ENCODE data around the gene RAB22A. TPM values are rescaled to one million over a fixed set of nuclear protein-coding genes. Genes with fewer than 3 reads are reported as not detected.

RAB22A gene
- total and polyA plus RNA-seq, 9 of the 15 experiments (the other 6 are each of a cell fraction or from before 2014, with no cell fraction given): 1.1 to 8.0 (median 6.7) TPM

DNA sequence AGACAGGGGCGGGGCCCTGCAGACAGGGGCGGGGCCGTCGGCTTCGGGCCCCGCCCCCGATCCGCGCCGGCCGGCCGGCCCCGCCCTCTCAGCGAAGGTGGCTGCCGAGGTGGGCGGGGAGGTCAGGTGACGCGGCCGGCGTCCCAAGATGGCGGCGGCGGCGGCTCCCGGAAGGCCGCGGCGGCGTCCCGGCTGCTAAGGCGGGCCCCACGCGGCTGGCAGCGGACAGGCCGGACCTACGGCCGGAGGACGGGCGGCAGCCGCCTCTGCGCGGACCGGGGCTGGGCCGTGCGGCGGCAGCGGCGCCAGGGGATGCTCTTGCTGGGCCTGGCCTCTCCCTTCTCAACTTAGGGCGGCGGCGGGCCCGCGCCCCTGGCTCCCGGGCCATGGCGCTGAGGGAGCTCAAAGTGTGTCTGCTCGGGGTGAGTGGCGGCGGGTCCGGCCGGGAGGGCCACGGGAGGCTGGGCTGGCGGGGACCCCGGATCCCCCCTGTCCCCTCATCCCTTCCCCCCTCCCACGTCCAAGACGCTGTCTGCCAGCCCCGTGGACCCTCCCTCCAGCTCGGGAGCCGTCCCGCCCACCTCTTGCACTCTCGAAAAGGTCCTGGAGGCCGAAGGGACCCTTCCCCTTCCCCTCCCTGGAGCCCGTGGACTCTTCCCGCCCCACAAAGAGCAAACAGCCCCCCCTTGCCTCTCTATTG is at the start of gene RAB22A (continued):
- TF ChIP-seq MAZ (CRISPR knock-in tag; conservative IDR thresholded peaks at IDR 0.05 in 1 of 2, IDR thresholded peaks at IDR 0.05 in 1 of 2) (peak; percentile 21 to 45; a peak in 1 of 4 replicates), EP300 (IDR thresholded peaks at IDR 0.05; ENCODE audit: low read length) (no peak), U2AF1 (optimal IDR thresholded peaks at IDR 0.05; ENCODE audit: low read depth, low read length) (no peak), MYC (IDR thresholded peaks at IDR 0.05; ENCODE audit: low read depth, low read length) (peak; percentile 58; the same call in 1 of the 2 replicates), MYC (CRISPR knock-in tag; IDR thresholded peaks at IDR 0.05; ENCODE audit: borderline replicate concordance, low read depth) (no peak), FOXJ2 (tag; IDR thresholded peaks at IDR 0.05) (no peak), HMGN3 (IDR thresholded peaks at IDR 0.05; ENCODE audit: borderline replicate concordance, extremely low read depth, insufficient read length, low read depth, low read length) (peak; percentile 22), PPARD (CRISPR knock-in tag; IDR thresholded peaks at IDR 0.05) (no peak), U2AF2 (optimal IDR thresholded peaks at IDR 0.05; ENCODE audit: low read depth, low read length) (no peak), XRCC5 (IDR thresholded peaks at IDR 0.05; ENCODE audit: low read depth, low read length) (no peak), MTA2 (IDR thresholded peaks at IDR 0.05; ENCODE audit: low read depth) (no peak), CTBP1 (IDR thresholded peaks at IDR 0.05; ENCODE audit: borderline replicate concordance) (peak; percentile 36; the same call in 1 of the 2 replicates), HDAC2 (IDR thresholded peaks at IDR 0.05) (no peak), NR4A1 (CRISPR knock-in tag; IDR thresholded peaks at IDR 0.05) (no peak), NR4A1 (tag; IDR thresholded peaks at IDR 0.05) (no peak), FUS (optimal IDR thresholded peaks at IDR 0.05; ENCODE audit: low read depth, low read length) (peak; percentile 36), GATAD2A (IDR thresholded peaks at IDR 0.05) (no peak), PHF8 (IDR thresholded peaks at IDR 0.05; ENCODE audit: borderline replicate concordance, low read length) (peak; percentile 98; the same call in 1 of the 2 replicates), ADNP (tag; IDR thresholded peaks at IDR 0.05) (no peak)
- TF ChIP-seq, protein P1, sequence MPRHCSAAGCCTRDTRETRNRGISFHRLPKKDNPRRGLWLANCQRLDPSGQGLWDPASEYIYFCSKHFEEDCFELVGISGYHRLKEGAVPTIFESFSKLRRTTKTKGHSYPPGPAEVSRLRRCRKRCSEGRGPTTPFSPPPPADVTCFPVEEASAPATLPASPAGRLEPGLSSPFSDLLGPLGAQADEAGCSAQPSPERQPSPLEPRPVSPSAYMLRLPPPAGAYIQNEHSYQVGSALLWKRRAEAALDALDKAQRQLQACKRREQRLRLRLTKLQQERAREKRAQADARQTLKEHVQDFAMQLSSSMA (CRISPR knock-in tag; IDR thresholded peaks at IDR 0.05): peak; percentile 90; the same call in 1 of the 2 replicates
- TF ChIP-seq, protein P2, sequence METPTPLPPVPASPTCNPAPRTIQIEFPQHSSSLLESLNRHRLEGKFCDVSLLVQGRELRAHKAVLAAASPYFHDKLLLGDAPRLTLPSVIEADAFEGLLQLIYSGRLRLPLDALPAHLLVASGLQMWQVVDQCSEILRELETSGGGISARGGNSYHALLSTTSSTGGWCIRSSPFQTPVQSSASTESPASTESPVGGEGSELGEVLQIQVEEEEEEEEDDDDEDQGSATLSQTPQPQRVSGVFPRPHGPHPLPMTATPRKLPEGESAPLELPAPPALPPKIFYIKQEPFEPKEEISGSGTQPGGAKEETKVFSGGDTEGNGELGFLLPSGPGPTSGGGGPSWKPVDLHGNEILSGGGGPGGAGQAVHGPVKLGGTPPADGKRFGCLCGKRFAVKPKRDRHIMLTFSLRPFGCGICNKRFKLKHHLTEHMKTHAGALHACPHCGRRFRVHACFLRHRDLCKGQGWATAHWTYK (CRISPR knock-in tag; IDR thresholded peaks at IDR 0.05): peak; percentile 45; the same call in 1 of the 2 replicates
- TF ChIP-seq, protein P3, sequence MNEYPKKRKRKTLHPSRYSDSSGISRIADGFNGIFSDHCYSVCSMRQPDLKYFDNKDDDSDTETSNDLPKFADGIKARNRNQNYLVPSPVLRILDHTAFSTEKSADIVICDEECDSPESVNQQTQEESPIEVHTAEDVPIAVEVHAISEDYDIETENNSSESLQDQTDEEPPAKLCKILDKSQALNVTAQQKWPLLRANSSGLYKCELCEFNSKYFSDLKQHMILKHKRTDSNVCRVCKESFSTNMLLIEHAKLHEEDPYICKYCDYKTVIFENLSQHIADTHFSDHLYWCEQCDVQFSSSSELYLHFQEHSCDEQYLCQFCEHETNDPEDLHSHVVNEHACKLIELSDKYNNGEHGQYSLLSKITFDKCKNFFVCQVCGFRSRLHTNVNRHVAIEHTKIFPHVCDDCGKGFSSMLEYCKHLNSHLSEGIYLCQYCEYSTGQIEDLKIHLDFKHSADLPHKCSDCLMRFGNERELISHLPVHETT (CRISPR knock-in tag; conservative IDR thresholded peaks at IDR 0.05 in 1 of 2, IDR thresholded peaks at IDR 0.05 in 1 of 2): peak; percentile 47 to 53; a peak in 1 of 4 replicates
- TF ChIP-seq, protein P4, sequence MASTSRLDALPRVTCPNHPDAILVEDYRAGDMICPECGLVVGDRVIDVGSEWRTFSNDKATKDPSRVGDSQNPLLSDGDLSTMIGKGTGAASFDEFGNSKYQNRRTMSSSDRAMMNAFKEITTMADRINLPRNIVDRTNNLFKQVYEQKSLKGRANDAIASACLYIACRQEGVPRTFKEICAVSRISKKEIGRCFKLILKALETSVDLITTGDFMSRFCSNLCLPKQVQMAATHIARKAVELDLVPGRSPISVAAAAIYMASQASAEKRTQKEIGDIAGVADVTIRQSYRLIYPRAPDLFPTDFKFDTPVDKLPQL (IDR thresholded peaks at IDR 0.05; ENCODE audit: extremely low read depth, insufficient read length): no peak
